C4-2B (cell line): Measurements from ENCODE around the gene P2RY8.

Experiments used
- ZFX ChIP-seq: fragments of 450-650 bp; IDR thresholded peaks from 2 replicates; pipeline ENCODE4 v1.6.1; 2017
- TF ChIP-seq, protein P1 (sequence below): fragments of 450-650 bp; conservative IDR thresholded peaks from 2 replicates; pipeline ENCODE4 v1.5.1; 2017; ENCODE audit warnings: mild to moderate bottlenecking

DNA sequence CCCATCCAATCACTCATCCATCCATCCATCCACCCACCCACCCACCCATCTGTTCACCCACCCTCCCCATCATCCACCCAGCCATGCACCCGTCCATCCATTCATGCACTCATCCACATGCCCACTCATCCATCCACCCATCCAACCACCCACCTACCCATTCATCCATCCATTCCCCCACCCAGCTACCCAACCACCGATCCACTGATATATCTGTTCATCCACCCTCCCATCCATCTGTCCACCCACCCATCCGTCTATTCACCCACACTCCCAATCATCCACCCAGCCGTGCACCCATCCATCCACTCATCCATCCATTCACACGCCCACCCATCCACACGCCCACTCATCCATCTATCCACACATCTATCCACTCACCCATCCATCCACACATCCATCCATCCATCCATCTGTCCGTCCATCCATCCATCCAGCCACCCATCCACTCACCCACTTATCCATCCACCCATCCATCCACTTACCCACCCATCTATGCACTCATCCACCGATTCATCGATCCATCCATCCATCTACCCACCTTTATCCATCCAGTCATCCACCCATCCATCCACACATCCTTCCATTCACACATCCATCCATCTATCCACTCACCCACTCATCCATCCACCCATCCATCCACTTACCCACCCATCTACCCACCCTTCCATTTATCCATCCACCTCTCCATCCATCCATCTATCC lies 112.7 kb downstream of the P2RY8 start:
- TF ChIP-seq, protein P1, sequence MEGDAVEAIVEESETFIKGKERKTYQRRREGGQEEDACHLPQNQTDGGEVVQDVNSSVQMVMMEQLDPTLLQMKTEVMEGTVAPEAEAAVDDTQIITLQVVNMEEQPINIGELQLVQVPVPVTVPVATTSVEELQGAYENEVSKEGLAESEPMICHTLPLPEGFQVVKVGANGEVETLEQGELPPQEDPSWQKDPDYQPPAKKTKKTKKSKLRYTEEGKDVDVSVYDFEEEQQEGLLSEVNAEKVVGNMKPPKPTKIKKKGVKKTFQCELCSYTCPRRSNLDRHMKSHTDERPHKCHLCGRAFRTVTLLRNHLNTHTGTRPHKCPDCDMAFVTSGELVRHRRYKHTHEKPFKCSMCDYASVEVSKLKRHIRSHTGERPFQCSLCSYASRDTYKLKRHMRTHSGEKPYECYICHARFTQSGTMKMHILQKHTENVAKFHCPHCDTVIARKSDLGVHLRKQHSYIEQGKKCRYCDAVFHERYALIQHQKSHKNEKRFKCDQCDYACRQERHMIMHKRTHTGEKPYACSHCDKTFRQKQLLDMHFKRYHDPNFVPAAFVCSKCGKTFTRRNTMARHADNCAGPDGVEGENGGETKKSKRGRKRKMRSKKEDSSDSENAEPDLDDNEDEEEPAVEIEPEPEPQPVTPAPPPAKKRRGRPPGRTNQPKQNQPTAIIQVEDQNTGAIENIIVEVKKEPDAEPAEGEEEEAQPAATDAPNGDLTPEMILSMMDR = no peak
- no peak for TF ChIP-seq ZFX
